ENCODE data around the gene MESD.

DNA sequence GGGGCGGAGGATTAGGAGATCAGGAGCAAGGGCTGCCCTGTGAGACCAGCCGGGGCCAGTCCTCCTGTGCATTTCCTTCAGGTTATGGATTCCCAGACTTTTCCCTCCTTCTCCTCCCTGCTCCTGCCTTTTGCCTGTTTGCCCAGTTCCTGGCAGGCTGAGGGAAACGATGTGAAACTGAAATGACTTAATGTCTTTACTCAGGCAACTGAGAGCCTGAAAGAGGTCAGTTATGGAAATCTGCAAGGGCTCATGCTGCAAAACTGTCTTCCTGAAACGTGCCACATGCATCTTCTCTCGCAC, 57.2 kb downstream of the MESD start:
- no peak for TF ChIP-seq POLR2A (IDR thresholded peaks at IDR 0.05)
- TF ChIP-seq, protein P1, sequence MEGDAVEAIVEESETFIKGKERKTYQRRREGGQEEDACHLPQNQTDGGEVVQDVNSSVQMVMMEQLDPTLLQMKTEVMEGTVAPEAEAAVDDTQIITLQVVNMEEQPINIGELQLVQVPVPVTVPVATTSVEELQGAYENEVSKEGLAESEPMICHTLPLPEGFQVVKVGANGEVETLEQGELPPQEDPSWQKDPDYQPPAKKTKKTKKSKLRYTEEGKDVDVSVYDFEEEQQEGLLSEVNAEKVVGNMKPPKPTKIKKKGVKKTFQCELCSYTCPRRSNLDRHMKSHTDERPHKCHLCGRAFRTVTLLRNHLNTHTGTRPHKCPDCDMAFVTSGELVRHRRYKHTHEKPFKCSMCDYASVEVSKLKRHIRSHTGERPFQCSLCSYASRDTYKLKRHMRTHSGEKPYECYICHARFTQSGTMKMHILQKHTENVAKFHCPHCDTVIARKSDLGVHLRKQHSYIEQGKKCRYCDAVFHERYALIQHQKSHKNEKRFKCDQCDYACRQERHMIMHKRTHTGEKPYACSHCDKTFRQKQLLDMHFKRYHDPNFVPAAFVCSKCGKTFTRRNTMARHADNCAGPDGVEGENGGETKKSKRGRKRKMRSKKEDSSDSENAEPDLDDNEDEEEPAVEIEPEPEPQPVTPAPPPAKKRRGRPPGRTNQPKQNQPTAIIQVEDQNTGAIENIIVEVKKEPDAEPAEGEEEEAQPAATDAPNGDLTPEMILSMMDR (IDR thresholded peaks at IDR 0.05) = no peak
